Pericardium fibroblast (primary cell): Measurements from ENCODE around the gene CD226. TPM values are rescaled to one million over a fixed set of nuclear protein-coding genes. Genes with fewer than 3 reads are reported as not detected.

Source experiments
- total RNA-seq: library from RNA; depleted of rRNA; stranded (reverse); fragments of >200 nt; gene quantifications from 2 replicates; pipeline ENCODE4 v1.2.3, GENCODE V29; 2015

CD226 gene
- 0.09 and 0.82 TPM in 2 replicates for total RNA-seq

DNA sequence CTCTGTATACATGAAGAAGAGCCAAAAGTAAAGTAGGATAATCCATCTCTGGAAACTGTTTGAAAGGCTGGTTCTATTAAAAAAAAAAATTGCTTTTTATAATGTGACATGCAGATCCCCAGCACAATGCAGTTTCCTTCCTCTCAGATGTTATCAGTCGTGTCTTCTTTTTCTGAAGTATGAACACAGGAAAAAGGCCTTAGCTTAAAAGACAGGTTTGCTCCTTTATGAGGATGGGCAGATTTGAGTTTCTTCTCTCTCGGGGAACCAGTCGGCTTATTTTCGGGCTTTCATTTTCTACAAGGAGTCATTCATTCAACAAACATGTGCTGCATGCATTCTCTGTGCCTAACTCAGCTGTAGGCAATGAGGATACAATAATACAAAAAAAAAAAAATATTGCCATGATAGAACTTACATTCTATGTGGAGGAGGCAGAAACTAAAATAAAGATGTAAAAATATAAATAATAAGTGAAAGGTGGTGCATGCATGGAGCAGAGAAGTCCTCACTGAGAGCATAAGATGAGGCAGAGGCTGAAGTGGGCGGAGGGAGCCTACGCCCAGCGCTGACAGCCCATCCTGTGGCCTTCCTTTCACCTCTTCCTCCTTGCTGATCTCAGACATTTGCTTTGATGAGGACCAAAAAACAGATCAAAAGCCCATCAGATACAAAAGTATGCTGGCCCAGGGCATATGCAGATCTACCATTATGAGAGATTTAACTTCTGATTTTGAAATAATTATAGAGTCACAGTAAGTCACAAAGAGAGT is at the start of gene CD226:
CD226 (minus strand) TSS at position 513 of the 773 bp plus-strand sequence; CDS start at position 46, 467 bp downstream.

